Activated T-cell treated with anti-CD3 and anti-CD28 coated beads for 4 hours (primary cell): Measurements from ENCODE around the gene PRKN.

ENCODE experiments used
- DNase-seq: peaks from one replicate; pipeline ENCODE4 v3.0.0-alpha.2; 2020

PRKN gene

GRCh38 chr6:162363757-162364156 is 363.8 kb downstream of the PRKN start:
- no peak for DNase-seq

DNA sequence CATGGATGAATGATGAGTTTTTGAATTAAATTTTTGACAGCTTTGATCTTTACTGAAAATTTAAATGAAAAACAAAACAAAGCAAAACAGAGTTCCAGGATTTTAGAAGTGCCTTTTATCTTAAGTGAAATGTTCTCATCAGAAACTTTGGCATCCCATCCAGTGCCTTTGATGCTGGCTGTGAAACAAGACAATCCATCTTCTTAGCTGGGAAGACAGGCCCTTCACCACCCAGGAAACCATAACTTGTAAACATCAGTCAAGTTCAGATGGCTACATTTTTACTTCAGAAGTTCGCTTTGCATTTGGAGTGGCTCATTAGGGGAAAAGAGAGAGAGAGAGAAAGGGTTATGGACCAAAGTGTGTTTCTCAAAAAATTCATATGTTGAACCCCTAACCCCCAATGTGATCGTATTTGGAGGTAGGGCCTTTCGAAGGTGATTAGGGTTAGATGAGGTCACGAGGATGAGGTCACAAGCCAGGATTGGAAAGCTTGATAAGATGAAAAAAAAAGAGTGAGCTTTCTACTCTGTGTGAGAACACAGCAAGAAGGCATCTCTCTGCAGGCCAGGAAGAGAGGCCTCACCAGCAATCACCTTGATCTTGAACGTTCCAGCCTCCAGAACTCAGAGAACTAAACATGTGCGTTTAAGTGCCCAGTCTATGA is 366.5 kb downstream of the PRKN start:
- no peak for DNase-seq

DNA sequence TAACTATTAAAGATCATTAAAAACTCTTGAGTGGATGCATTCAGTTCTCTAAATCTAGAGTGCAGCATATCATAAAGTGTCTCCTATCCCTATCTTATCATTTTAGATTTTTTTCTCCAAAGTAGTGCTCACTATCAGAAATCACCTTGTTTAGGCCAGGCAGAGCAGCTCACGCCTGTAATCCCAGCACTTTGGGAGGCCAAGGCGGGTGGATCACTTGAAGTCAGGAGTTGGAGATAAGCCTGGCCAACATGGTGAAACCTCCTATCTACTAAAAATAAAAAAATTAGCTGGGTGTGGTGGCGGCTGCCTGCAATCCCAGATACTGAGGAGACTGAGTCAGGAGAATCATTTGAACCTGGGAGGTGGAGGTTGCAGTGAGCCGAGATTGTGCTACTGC is 368.9 kb downstream of the PRKN start:
- DNase-seq = no peak

DNA sequence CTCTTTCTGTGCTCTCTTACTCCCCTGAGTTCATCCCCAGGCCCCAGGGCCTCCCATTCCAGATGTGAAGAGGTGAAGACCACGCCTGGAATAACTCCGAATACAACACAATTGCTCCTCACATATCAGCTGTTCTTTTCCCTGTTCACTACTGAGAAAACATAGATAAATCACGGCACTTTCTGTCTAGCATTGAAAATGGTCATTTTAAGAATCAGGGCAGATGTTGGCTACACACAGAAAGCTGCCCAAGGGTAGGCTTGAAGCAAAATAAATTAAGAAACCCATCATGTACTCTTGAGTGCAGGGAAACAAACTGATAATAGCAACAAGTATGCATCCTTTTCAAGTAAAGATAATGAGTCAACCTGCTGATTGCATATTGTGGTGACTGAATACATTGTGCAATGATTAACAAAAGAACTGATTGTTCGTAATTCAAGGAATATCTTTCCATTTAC is 382.5 kb downstream of the PRKN start:
- no peak for DNase-seq

DNA sequence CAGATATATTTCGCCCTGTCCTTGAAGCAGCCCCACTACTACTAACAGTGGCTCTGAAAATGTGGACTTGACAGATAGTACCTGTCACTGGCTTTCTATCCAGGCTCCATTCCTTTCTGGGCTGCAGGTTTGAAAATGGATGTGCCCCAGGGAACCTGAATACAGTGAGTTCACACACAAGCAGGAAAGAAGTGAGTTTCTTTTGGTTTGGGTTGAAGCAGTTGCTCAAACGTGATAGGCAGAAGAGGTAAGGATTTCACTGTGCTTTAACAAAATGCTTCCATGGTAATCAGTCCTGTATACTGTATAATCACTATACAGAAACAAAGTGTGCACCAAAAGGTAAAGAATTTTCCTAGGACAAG is 382.9 kb downstream of the PRKN start:
- DNase-seq = no peak

DNA sequence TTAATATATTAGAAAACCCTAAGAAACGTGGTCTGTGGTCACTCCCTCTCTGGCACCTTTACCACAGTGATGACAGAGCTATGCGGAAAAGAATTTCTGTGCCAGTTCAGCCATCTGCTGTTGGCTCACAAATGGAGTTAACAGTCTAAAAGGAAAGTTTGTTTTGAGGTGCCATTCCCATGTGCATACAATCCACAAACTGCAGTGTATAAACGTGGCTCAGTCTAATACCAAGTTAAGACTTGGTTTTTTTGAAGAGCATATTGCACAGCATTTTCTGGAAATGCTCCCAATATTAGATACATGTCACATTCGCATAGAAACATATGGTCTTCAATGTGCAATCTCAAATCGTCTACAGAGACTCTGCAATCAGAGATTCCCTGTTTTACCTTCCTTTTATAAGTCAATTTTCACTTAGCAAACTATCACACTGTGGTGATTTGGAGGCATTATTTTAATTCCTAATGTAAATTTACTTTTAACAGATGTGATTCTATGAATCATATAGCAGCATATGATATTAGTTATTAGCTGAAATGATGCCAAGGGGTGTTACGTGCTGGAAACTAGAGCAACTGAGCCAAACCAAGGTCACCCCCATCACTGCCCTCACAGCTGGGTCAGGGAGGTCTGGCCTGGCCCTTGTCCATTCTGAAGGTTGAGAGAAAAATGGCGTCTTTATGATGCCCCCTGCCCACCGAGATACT is 383.5 kb downstream of the PRKN start:
- no peak for DNase-seq

- DNase-seq = no peak
Measured at GRCh38 chr6:162343198-162343935, 384.2 kb downstream of the PRKN start.

GRCh38 chr6:162337412-162337811 is 390.2 kb downstream of the PRKN start:
- DNase-seq = no peak

- no peak for DNase-seq
Measured at GRCh38 chr6:162336359-162336758, 391.2 kb downstream of the PRKN start.

DNA sequence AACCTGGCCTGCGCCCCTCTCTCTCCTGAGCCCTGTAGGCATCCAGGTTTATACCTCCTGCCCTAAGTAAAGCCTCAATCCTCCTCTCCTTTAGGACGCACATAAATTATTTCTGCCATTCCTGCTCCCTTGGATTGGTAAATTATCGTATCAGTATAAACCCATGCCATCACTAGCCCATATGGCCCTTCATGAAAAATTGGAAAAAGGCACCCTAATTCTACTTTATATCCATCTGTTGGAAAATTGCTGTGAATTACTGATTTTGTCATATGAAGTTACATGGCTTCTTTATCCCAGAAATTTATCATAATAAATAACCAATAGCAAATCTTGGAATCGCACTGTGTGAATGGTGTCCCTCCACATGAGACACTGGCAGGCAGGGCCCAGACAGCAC is 395.2 kb downstream of the PRKN start:
- no peak for DNase-seq

GRCh38 chr6:162331911-162332310 is 395.7 kb downstream of the PRKN start:
- no peak for DNase-seq

DNA sequence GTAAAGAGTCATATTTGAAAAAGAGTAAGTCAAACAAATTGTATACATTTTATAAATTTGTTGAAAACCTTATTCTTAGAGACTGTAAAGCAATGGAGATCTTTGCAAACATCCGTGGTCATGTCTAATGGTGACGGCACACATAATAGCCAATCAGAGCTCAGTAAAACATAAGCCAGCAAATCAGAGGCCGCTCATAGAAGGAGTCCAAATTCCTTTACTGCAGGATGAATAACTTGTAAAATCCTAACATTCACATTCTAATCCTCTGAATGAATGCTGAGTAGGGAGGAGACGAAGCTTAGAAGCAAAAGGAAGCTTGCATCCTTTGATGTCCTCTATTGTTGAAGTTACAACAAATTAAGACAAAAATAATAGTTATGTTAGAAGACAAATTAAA is 401.7 kb downstream of the PRKN start:
- no peak for DNase-seq

GRCh38 chr6:162325051-162325450 is 402.5 kb downstream of the PRKN start:
- DNase-seq = no peak

GRCh38 chr6:162315291-162315690 is 412.3 kb downstream of the PRKN start:
- no peak for DNase-seq

GRCh38 chr6:162313922-162314660 is 413.5 kb downstream of the PRKN start:
- no peak for DNase-seq

- no peak for DNase-seq
Measured at GRCh38 chr6:162307865-162308264, 419.7 kb downstream of the PRKN start.

GRCh38 chr6:162306616-162307015 is 420.9 kb downstream of the PRKN start:
- no peak for DNase-seq

DNA sequence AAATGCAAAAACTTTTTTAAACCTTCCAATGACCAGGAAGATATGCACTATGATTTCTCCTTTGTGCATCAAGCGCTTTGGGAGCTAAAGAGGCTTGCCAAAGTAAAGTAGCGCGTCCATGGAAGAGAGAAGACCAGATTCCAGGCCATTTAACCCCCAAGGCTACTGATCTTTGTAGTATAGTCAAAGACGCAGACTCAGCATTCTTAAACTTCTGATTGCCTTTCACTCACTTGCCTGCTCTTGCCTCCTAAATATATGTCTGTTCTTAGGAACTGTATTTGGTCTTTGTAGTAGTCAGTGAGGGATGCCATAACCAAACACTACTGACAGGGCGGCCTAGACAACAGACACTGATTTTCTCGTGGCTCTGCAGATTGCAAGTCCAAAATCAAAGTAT is 426.4 kb downstream of the PRKN start:
- DNase-seq = no peak

GRCh38 chr6:162294029-162294428 is 433.5 kb downstream of the PRKN start:
- DNase-seq = no peak

GRCh38 chr6:162292915-162293314 is 434.7 kb downstream of the PRKN start:
- no peak for DNase-seq

- no peak for DNase-seq
Measured at GRCh38 chr6:162290846-162291465, 436.6 kb downstream of the PRKN start.

DNA sequence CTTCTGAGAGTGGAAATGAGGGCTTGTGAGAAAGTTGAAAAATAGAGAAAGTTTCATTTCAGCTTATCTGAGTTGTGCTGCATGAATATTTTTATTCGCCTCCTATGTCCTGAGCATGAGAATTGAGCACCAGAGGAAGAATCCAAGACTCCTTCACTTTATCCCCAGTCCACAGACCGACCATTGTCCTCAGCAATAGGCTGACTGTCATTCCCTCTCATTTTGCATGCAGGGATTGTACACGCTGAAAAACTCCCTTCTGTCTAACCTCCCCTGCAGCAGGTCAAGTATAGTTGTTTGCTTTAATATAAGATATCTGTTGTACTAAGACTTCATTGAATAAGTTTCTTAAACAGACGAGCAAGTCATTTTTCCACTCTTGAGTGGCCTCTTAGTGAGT is 437.6 kb downstream of the PRKN start:
- DNase-seq = no peak

GRCh38 chr6:162273986-162274385 is 453.6 kb downstream of the PRKN start:
- no peak for DNase-seq
